Bronchial epithelial cell (primary cell): ENCODE results near the gene ZBTB39. TPM values are rescaled to one million over a fixed set of nuclear protein-coding genes. Genes with fewer than 3 reads are reported as not detected.

Experiments used
- DNase-seq: peaks from one replicate; pipeline ENCODE4 v3.0.0-alpha.2; 2010; ENCODE audit warnings: low read depth
- FAIRE-seq: peaks from 2 replicates; lab custom pipeline; 2011; peaks lifted over from hg19 to GRCh38; lab: Jason Lieb, UNC
- H3K27me3 ChIP-seq: 2 replicates; pipeline ENCODE4 v1.5.1; 2011; ENCODE audit warnings: low read length; ENCODE audit not compliant: control insufficient read depth, insufficient read depth
- H3K36me3 ChIP-seq: 2 replicates; pipeline ENCODE4 v1.5.1; 2011; ENCODE audit warnings: low read length; ENCODE audit not compliant: control insufficient read depth, insufficient read depth
- H3K4me3 ChIP-seq: 2 replicates; pipeline ENCODE4 v1.5.1; 2011; ENCODE audit warnings: mild to moderate bottlenecking, low read depth, low read length, control low read depth
- total RNA-seq: library from RNA; depleted of rRNA; stranded (reverse); fragments of >200 nt; gene quantifications from 2 replicates; pipeline ENCODE4 v1.2.1, GENCODE V29; 2014
- TF ChIP-seq, protein P1 (sequence below): IDR thresholded peaks from 2 replicates; pipeline ENCODE4 v1.5.1; 2011; ENCODE audit warnings: mild to moderate bottlenecking, moderate library complexity, low read length, control low read depth, inconsistent platforms; ENCODE audit not compliant: insufficient read depth, severe bottlenecking

Gene ZBTB39
- total RNA-seq, 1 donor from 2014 or later: 5.5 TPM

DNA sequence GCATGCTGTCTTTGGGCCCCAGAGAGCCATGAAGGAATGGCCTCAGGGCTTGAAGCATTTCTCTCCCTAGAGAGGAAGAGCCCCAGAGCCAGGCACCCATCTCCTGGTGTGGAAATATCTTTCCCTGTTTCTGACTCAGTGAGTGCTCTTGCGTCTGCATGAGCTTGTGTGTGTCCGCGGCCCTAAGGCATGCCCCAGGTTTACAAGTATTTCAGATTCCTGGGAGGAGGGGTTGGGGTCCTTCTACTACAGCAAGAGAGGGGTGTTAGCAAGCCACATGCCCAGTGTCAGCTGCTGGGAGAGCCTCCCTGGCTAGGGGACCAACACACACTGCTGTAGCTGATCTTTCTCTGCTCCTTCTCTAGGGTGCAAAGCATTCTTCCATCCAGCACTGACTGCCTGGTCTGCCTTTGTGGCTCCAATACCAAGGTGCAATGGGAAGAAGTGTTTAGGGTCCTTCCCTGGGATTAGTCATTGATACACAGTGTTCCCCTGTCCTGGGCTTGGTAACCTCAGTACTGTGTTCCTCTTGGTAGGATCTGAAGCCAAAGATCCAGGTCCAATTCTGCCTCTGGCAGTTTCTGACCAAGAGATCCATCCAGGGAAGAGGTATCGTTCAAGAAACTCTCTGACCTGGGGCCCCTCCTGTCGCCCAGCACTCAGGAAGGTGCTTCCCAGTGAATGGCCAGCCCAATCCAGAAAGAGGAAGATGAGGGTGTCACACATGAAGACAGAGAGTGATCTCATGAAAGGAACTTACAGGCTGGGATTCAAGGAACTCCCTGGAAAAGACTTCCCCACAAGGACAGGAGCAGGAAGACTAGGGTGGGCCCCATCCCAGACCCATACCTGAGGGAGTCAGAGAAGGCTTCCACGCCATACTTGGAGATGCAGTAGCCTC, 52.0 kb downstream of the ZBTB39 start:
- no peak overlapping the region for H3K4me3 ChIP-seq
- FAIRE-seq: peak; percentile 32
- H3K27me3 ChIP-seq: no peaks in the 10 kb centered on the region
- TF ChIP-seq, protein P1, sequence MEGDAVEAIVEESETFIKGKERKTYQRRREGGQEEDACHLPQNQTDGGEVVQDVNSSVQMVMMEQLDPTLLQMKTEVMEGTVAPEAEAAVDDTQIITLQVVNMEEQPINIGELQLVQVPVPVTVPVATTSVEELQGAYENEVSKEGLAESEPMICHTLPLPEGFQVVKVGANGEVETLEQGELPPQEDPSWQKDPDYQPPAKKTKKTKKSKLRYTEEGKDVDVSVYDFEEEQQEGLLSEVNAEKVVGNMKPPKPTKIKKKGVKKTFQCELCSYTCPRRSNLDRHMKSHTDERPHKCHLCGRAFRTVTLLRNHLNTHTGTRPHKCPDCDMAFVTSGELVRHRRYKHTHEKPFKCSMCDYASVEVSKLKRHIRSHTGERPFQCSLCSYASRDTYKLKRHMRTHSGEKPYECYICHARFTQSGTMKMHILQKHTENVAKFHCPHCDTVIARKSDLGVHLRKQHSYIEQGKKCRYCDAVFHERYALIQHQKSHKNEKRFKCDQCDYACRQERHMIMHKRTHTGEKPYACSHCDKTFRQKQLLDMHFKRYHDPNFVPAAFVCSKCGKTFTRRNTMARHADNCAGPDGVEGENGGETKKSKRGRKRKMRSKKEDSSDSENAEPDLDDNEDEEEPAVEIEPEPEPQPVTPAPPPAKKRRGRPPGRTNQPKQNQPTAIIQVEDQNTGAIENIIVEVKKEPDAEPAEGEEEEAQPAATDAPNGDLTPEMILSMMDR: no peak
- DNase-seq: no peak
- no peaks in the 10 kb centered on the region for H3K36me3 ChIP-seq

- H3K27me3 ChIP-seq: no peaks in the 10 kb centered on the region
- TF ChIP-seq, protein P1: no peak
- no peak for DNase-seq
- no peaks in the 10 kb centered on the region for H3K36me3 ChIP-seq
- FAIRE-seq: no peak
- no peak overlapping the region for H3K4me3 ChIP-seq
These were observed 53.0 kb downstream of the ZBTB39 start for GRCh38 chr12:56953314-56953713.

DNA sequence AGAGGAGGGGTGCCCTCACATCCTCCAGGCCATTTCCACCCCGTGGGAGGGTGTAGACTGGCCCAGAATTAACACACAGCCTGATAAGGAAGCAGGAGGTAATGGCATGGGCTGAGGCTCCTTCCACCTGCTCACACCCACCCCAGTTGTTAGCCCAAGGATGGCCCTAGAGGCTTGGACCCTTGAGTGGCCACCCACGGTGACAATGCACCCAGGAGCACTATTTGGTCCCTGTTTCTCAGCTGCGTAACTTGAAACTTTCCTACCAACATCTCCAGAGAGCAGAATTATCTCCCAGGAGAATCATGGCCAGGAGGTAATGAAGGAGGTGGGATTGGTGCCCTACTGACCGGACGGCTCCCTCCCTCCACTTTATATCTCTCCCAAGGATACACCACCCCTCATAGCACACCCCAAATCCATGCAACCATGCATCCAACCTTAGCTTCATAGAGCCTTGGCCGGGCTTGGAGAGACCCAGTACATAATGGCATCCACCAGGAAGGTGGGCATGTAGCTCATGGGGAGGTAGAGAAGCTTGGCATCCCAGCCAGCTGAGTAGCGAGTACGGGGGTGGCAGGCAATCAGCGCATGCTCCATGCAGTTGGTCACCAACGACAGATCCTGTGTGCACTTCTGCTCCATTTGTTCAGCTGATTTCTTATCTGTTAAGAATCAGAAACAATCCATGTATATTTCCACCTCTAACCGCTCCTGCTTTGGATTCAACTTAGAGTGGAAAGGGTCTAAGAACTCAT, 54.6 kb downstream of the ZBTB39 start:
- no peak overlapping the region for H3K4me3 ChIP-seq

DNA sequence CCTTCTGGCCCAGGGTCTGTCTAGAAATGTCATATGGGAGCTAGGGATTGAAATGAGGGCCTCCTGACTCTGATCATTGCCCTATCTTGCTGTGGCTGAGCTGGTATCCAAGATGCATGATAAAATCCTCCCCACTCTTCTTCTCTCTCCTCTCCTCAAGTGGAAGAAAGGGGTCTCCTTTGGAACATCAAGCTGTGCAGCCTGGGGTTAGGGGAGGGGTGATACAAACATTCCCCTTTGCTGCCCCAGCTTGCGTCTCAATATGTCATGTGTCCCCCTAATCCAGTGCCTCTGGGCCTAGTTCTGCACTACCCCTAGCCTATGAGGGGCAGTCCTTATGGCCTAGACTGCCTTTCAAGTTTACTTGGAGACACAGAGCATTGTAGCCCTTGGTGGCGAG, 57.5 kb downstream of the ZBTB39 start:
- no peaks in the 10 kb centered on the region for H3K36me3 ChIP-seq
- no peaks in the 10 kb centered on the region for H3K27me3 ChIP-seq
- FAIRE-seq (no peak), DNase-seq (no peak)
- TF ChIP-seq, protein P1: no peak
- H3K4me3 ChIP-seq: no peak overlapping the region

More for the DNA sequence above, 54.6 kb downstream of the ZBTB39 start:
- no peak for DNase-seq
- no peaks in the 10 kb centered on the region for H3K27me3 ChIP-seq
- H3K36me3 ChIP-seq: no peaks in the 10 kb centered on the region
- TF ChIP-seq, protein P1: no peak
- FAIRE-seq: peak; percentile 52

Other genes starting within 250 kb of the ZBTB39 start
- gene HSD17B6, start 243.2 kb downstream of the ZBTB39 start, total RNA-seq: under 0.01 TPM in 1 of 2 replicates, not detected in the other
- 0.26 and 4.9 TPM in 2 replicates for gene SDR9C7, start 72.1 kb downstream of the ZBTB39 start, total RNA-seq
- 0.51 and 1.6 TPM in 2 replicates for gene RDH16, start 48.9 kb downstream of the ZBTB39 start, total RNA-seq
- not detected in 2 replicates for gene TAC3, start 10.0 kb upstream of the ZBTB39 start, total RNA-seq
- under 0.01 and 0.13 TPM in 2 replicates for gene MYO1A, start 43.6 kb upstream of the ZBTB39 start, total RNA-seq
- 4.2 and 5.2 TPM in 2 replicates for gene NEMP1, start 72.2 kb upstream of the ZBTB39 start, total RNA-seq
- gene NAB2, start 82.6 kb upstream of the ZBTB39 start, total RNA-seq: 33.0 and 40.5 TPM in 2 replicates
- 30.8 and 77.7 TPM in 2 replicates for gene STAT6, start 104.8 kb upstream of the ZBTB39 start, total RNA-seq
- gene LRP1, start 121.9 kb upstream of the ZBTB39 start, total RNA-seq: 24.5 and 44.2 TPM in 2 replicates
- not detected in 2 replicates for gene LRP1-AS, start 141.1 kb upstream of the ZBTB39 start, total RNA-seq
- gene NXPH4, start 210.2 kb upstream of the ZBTB39 start, total RNA-seq: 0.53 and 1.9 TPM in 2 replicates
- 357 and 413 TPM in 2 replicates for gene SHMT2, start 223.2 kb upstream of the ZBTB39 start, total RNA-seq
- gene STAC3, start 244.6 kb upstream of the ZBTB39 start, total RNA-seq: 0.26 and 0.51 TPM in 2 replicates